Nephron progenitor cell (in vitro differentiated cells): ENCODE measurements around the gene NUP85.
"Not testable (repeated sequence)": the region's sequence is repeated elsewhere in the genome, so short reads cannot be mapped to it uniquely, and the experiment has no call there.

Experiments used
- DNase-seq: peaks from one replicate; pipeline ENCODE4 v3.0.0; 2021
- H3K27ac Mint-ChIP-seq: 2 replicates; pipeline ENCODE4 v1.8.0; 2021; ENCODE audit warnings: mild to moderate bottlenecking, moderate library complexity, mixed read lengths
- H3K27me3 Mint-ChIP-seq: 2 replicates; pipeline ENCODE4 v1.8.0; 2021; ENCODE audit warnings: mild to moderate bottlenecking, low read depth, mixed read lengths; ENCODE audit not compliant: poor library complexity
- H3K36me3 Mint-ChIP-seq: 2 replicates; pipeline ENCODE4 v1.8.0; 2021; ENCODE audit warnings: low read depth, mixed read lengths
- H3K4me1 Mint-ChIP-seq: 2 replicates; pipeline ENCODE4 v1.8.0; 2021; ENCODE audit warnings: mixed read lengths
- H3K4me3 Mint-ChIP-seq: 2 replicates; pipeline ENCODE4 v1.8.0; 2021; ENCODE audit warnings: mild to moderate bottlenecking, moderate library complexity, mixed read lengths
- H3K9me3 Mint-ChIP-seq: 2 replicates; pipeline ENCODE4 v1.8.0; 2021; ENCODE audit warnings: mild to moderate bottlenecking, moderate library complexity, mixed read lengths
- CTCF ChIP-seq: fragments of 200-600 bp; sonication (generic); IDR thresholded peaks from 2 replicates; pipeline ENCODE4 v1.5.0; 2021; ENCODE audit warnings: antibody characterized with exemption

The NUP85 gene

GRCh38 chr17:75205037-75205792 lies at the start of gene NUP85:
TSS of gene NUP85 (plus strand) at chr17:75205679. CDS start at chr17:75205762, 83 bp downstream.
- peaks cover 13% of the 10 kb centered on the region for H3K4me1 Mint-ChIP-seq
- H3K9me3 Mint-ChIP-seq, result no peaks in the 10 kb centered on the region
- H3K4me3 Mint-ChIP-seq, result peak within 1 kb of the TSS; percentile 98
- peak; percentile 95 for DNase-seq
- H3K27me3 Mint-ChIP-seq, result peaks cover 3% of the 10 kb centered on the region
- TF ChIP-seq CTCF, result no peak
- H3K27ac Mint-ChIP-seq, result peak within 1 kb of the TSS; percentile 100
- H3K36me3 Mint-ChIP-seq, result peaks cover 19% of the 10 kb centered on the region

GRCh38 chr17:75158480-75158879 lies 47.0 kb upstream of the NUP85 start:
- DNase-seq, H3K4me3 Mint-ChIP-seq, H3K27ac Mint-ChIP-seq, H3K9me3 Mint-ChIP-seq, H3K27me3 Mint-ChIP-seq: not testable (repeated sequence)
- H3K4me1 Mint-ChIP-seq, result peaks cover 12% of the 10 kb centered on the region
- peaks cover 20% of the 10 kb centered on the region for H3K36me3 Mint-ChIP-seq

GRCh38 chr17:75159196-75160031 lies 46.1 kb upstream of the NUP85 start:
- DNase-seq, result no peak
- no peak overlapping the region for H3K27ac Mint-ChIP-seq
- no peak for TF ChIP-seq CTCF
- H3K9me3 Mint-ChIP-seq, result peaks cover 5% of the 10 kb centered on the region
- no peak overlapping the region for H3K4me3 Mint-ChIP-seq
- peaks cover 10% of the 10 kb centered on the region for H3K4me1 Mint-ChIP-seq
- H3K36me3 Mint-ChIP-seq, result peaks cover 28% of the 10 kb centered on the region
- H3K27me3 Mint-ChIP-seq, result no peaks in the 10 kb centered on the region

GRCh38 chr17:75160211-75160610 lies 45.3 kb upstream of the NUP85 start:
- DNase-seq, result no peak
- peaks cover 2% of the 10 kb centered on the region for H3K4me1 Mint-ChIP-seq
- H3K4me3 Mint-ChIP-seq, result no peak overlapping the region
- no peak for TF ChIP-seq CTCF
- no peaks in the 10 kb centered on the region for H3K27me3 Mint-ChIP-seq
- H3K36me3 Mint-ChIP-seq, result peaks cover 33% of the 10 kb centered on the region
- H3K9me3 Mint-ChIP-seq, result peaks cover 5% of the 10 kb centered on the region
- no peak overlapping the region for H3K27ac Mint-ChIP-seq

- Mint-ChIP-seq H3K9me3 (no peaks in the 10 kb centered on the region), H3K27me3 (no peaks in the 10 kb centered on the region), H3K36me3 (peaks cover 47% of the 10 kb centered on the region), H3K4me3 (no peak overlapping the region), H3K27ac (no peak overlapping the region), H3K4me1 (no peaks in the 10 kb centered on the region)
- DNase-seq, result no peak
- TF ChIP-seq CTCF, result no peak
These were observed 42.4 kb upstream of the NUP85 start for GRCh38 chr17:75163074-75163473.

GRCh38 chr17:75164606-75165005 lies 40.9 kb upstream of the NUP85 start:
- peaks cover 53% of the 10 kb centered on the region for H3K36me3 Mint-ChIP-seq
- H3K27ac Mint-ChIP-seq, H3K9me3 Mint-ChIP-seq, DNase-seq, H3K4me3 Mint-ChIP-seq, H3K27me3 Mint-ChIP-seq, H3K4me1 Mint-ChIP-seq: not testable (repeated sequence)
